Measurements from ENCODE around the gene BCKDHB.

- TF ChIP-seq BHLHE40 (IDR thresholded peaks at IDR 0.05; ENCODE audit: borderline replicate concordance) = no peak
- TF ChIP-seq ARNT (IDR thresholded peaks at IDR 0.05) = no peak
- no peak for TF ChIP-seq ELF4 (IDR thresholded peaks at IDR 0.05)
- TF ChIP-seq SUZ12 (IDR thresholded peaks at IDR 0.05) = no peak
- TF ChIP-seq LEF1 (IDR thresholded peaks at IDR 0.05; ENCODE audit: borderline replicate concordance) = no peak
- no peak for TF ChIP-seq ZNF384 (IDR thresholded peaks at IDR 0.05)
- TF ChIP-seq NFRKB (IDR thresholded peaks at IDR 0.05) = no peak
- TF ChIP-seq, protein P1, sequence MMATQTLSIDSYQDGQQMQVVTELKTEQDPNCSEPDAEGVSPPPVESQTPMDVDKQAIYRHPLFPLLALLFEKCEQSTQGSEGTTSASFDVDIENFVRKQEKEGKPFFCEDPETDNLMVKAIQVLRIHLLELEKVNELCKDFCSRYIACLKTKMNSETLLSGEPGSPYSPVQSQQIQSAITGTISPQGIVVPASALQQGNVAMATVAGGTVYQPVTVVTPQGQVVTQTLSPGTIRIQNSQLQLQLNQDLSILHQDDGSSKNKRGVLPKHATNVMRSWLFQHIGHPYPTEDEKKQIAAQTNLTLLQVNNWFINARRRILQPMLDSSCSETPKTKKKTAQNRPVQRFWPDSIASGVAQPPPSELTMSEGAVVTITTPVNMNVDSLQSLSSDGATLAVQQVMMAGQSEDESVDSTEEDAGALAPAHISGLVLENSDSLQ (IDR thresholded peaks at IDR 0.05) = no peak
Observed at GRCh38 chr6:80134065-80134464, 27.6 kb downstream of the BCKDHB start.
